Hepatocyte (in vitro differentiated cells): ENCODE results near the gene SEC14L6. TPM values are rescaled to one million over a fixed set of nuclear protein-coding genes. Genes with fewer than 3 reads are reported as not detected.

ENCODE experiments used
- DNase-seq: peaks from one replicate; pipeline ENCODE4 v3.0.0-alpha.2; 2016; ENCODE audit warnings: low spot score
- H2AFZ ChIP-seq: fragments of 200-600 bp; sonication (generic); 2 replicates; pipeline ENCODE4 v1.6.0; 2016; ENCODE audit warnings: antibody characterized with exemption, mild to moderate bottlenecking
- H3K27ac ChIP-seq: fragments of 200-600 bp; sonication (generic); 2 replicates; pipeline ENCODE4 v1.5.1; 2016; ENCODE audit warnings: mild to moderate bottlenecking
- H3K27me3 ChIP-seq: fragments of 200-600 bp; sonication (generic); 2 replicates; pipeline ENCODE4 v1.6.1; 2016
- H3K36me3 ChIP-seq: fragments of 200-600 bp; sonication (generic); replicated peaks from 2 replicates; pipeline ENCODE4 v1.5.1; 2016; ENCODE audit warnings: low read depth; ENCODE audit not compliant: insufficient read depth
- H3K4me1 ChIP-seq: fragments of 200-600 bp; sonication (generic); 2 replicates; pipeline ENCODE4 v1.5.1; 2016; ENCODE audit warnings: mild to moderate bottlenecking, moderate library complexity; ENCODE audit not compliant: insufficient read depth
- H3K4me2 ChIP-seq: fragments of 200-600 bp; sonication (generic); 2 replicates; pipeline ENCODE4 v1.6.0; 2016
- H3K4me3 ChIP-seq: fragments of 200-600 bp; sonication (generic); 2 replicates; pipeline ENCODE4 v1.5.1; 2016; ENCODE audit warnings: mild to moderate bottlenecking
- H3K79me2 ChIP-seq: fragments of 200-600 bp; sonication (generic); 2 replicates; pipeline ENCODE4 v1.6.0; 2017; ENCODE audit warnings: mild to moderate bottlenecking
- H3K9me2 ChIP-seq: fragments of 200-600 bp; sonication (generic); replicated peaks from 2 replicates; pipeline ENCODE4 v1.6.0; 2017; ENCODE audit warnings: mild to moderate bottlenecking; ENCODE audit not compliant: insufficient read depth
- H3K9me3 ChIP-seq: fragments of 200-600 bp; sonication (generic); 2 replicates; pipeline ENCODE4 v1.5.1; 2016; ENCODE audit warnings: low read depth, mild to moderate bottlenecking
- H4K20me1 ChIP-seq: fragments of 200-600 bp; sonication (generic); 2 replicates; pipeline ENCODE4 v1.6.0; 2016; ENCODE audit warnings: mild to moderate bottlenecking; ENCODE audit not compliant: insufficient read depth, poor library complexity, severe bottlenecking
- CTCF ChIP-seq: fragments of 200-600 bp; sonication (generic); IDR thresholded peaks from 2 replicates; pipeline ENCODE4 v1.5.1; 2016; ENCODE audit warnings: antibody characterized with exemption, mild to moderate bottlenecking; ENCODE audit not compliant: poor library complexity
- EZH2 ChIP-seq: fragments of 200-600 bp; sonication (generic); IDR thresholded peaks from 2 replicates; pipeline ENCODE4 v1.6.1; 2016; ENCODE audit warnings: antibody characterized with exemption, mild to moderate bottlenecking, borderline replicate concordance
- EZH2phosphoT487 ChIP-seq: fragments of 200-600 bp; sonication (generic); IDR thresholded peaks from one replicate; pipeline ENCODE4 v1.6.1; 2018; ENCODE audit warnings: antibody characterized with exemption, mild to moderate bottlenecking, low read depth, moderate library complexity; ENCODE audit not compliant: unreplicated experiment, severe bottlenecking
- WGBS: methylation state at CpG from one replicate; pipeline ENCODE4 v1.1.6; 2016; ENCODE audit warnings: low lambda C conversion rate; ENCODE audit errors: missing lambda C conversion rate; 5-methylcytosine and 5-hydroxymethylcytosine counted together
- polyA plus RNA-seq: library from polyadenylated mRNA; unstranded; fragments of >200 nt; fragmentation: Nextera tagmentation; extraction: Ambion mirVana; gene quantifications from 2 replicates; pipeline ENCODE4 v1.2.1, GENCODE V29; 2016
- total RNA-seq: library from RNA; depleted of rRNA; stranded (reverse); fragments of >200 nt; gene quantifications from 2 replicates; pipeline ENCODE4 v1.2.3, GENCODE V29; 2014

SEC14L6 gene
- total and polyA plus RNA-seq, 2 experiments from 2014 or later = 0.07 TPM; not detected in 1

- DNase-seq = no peak
- no peak overlapping the region for H3K4me2 ChIP-seq
- WGBS = 81% methylated on average over 4 of the region's 4 CpGs
- H3K4me1 ChIP-seq = no peaks in the 10 kb centered on the region
- no peak overlapping the region for H3K27ac ChIP-seq
- H3K9me2 ChIP-seq = no peaks in the 10 kb centered on the region
- no peak overlapping the region for H3K4me3 ChIP-seq
- no peak overlapping the region for H2AFZ ChIP-seq
- H4K20me1 ChIP-seq = no peaks in the 10 kb centered on the region
- H3K36me3 ChIP-seq = no peaks in the 10 kb centered on the region
- peaks cover 6% of the 10 kb centered on the region for H3K27me3 ChIP-seq
- no peaks in the 10 kb centered on the region for H3K79me2 ChIP-seq
- TF ChIP-seq CTCF (no peak), EZH2 (no peak), EZH2phosphoT487 (no peak)
- H3K9me3 ChIP-seq = no peaks in the 10 kb centered on the region
Measured at GRCh38 chr22:30472994-30473720, 73.4 kb downstream of the SEC14L6 start.

Other genes with a start within 250 kb of the SEC14L6 start
- 15.7 and 23.4 TPM in 2 replicates for gene TBC1D10A, start 219.8 kb downstream of the SEC14L6 start, total RNA-seq
- 38.7 and 39.9 TPM in 2 replicates for gene TBC1D10A, start 219.8 kb downstream of the SEC14L6 start, polyA plus RNA-seq
- 45.8 and 48.6 TPM in 2 replicates for gene SF3A1, start 189.8 kb downstream of the SEC14L6 start, total RNA-seq
- 82.5 and 84.6 TPM in 2 replicates for gene SF3A1, start 189.8 kb downstream of the SEC14L6 start, polyA plus RNA-seq
- 4.1 and 5.3 TPM in 2 replicates for gene CCDC157, start 189.7 kb downstream of the SEC14L6 start, total RNA-seq
- 5.4 TPM in 2 replicates for gene CCDC157, start 189.7 kb downstream of the SEC14L6 start, polyA plus RNA-seq
- 12.6 and 18.1 TPM in 2 replicates for gene RNF215, start 159.3 kb downstream of the SEC14L6 start, total RNA-seq
- gene RNF215, start 159.3 kb downstream of the SEC14L6 start, polyA plus RNA-seq = 7.2 and 10.4 TPM in 2 replicates
- gene SEC14L2, start 149.7 kb downstream of the SEC14L6 start, total RNA-seq = 3.9 and 9.9 TPM in 2 replicates
- gene SEC14L2, start 149.7 kb downstream of the SEC14L6 start, polyA plus RNA-seq = 9.0 and 10.9 TPM in 2 replicates
- gene MTFP1, start 121.0 kb downstream of the SEC14L6 start, total RNA-seq = 10.3 and 16.3 TPM in 2 replicates
- gene MTFP1, start 121.0 kb downstream of the SEC14L6 start, polyA plus RNA-seq = 22.3 and 24.3 TPM in 2 replicates
- gene SEC14L3, start 74.7 kb downstream of the SEC14L6 start, total RNA-seq = not detected in 2 replicates
- not detected in 2 replicates for gene SEC14L3, start 74.7 kb downstream of the SEC14L6 start, polyA plus RNA-seq
- not detected in 2 replicates for gene SEC14L4, start 41.0 kb downstream of the SEC14L6 start, total RNA-seq
- not detected in 2 replicates for gene SEC14L4, start 41.0 kb downstream of the SEC14L6 start, polyA plus RNA-seq
- gene GAL3ST1, start 27.9 kb upstream of the SEC14L6 start, total RNA-seq = 11.4 and 13.0 TPM in 2 replicates
- gene GAL3ST1, start 27.9 kb upstream of the SEC14L6 start, polyA plus RNA-seq = 17.1 and 25.5 TPM in 2 replicates
- gene PES1, start 45.2 kb upstream of the SEC14L6 start, total RNA-seq = 42.4 and 45.8 TPM in 2 replicates
- gene PES1, start 45.2 kb upstream of the SEC14L6 start, polyA plus RNA-seq = 54.7 and 59.5 TPM in 2 replicates
- gene TCN2, start 60.4 kb upstream of the SEC14L6 start, total RNA-seq = 26.2 and 28.8 TPM in 2 replicates
- 35.5 and 39.3 TPM in 2 replicates for gene TCN2, start 60.4 kb upstream of the SEC14L6 start, polyA plus RNA-seq
- gene SLC35E4, start 89.0 kb upstream of the SEC14L6 start, total RNA-seq = 1.4 and 3.1 TPM in 2 replicates
- 5.5 and 5.8 TPM in 2 replicates for gene SLC35E4, start 89.0 kb upstream of the SEC14L6 start, polyA plus RNA-seq
- 7.7 and 10.4 TPM in 2 replicates for gene DUSP18, start 121.1 kb upstream of the SEC14L6 start, total RNA-seq
- 7.9 and 11.2 TPM in 2 replicates for gene DUSP18, start 121.1 kb upstream of the SEC14L6 start, polyA plus RNA-seq
- gene OSBP2, start 148.1 kb upstream of the SEC14L6 start, total RNA-seq = 18.8 and 23.0 TPM in 2 replicates
- 22.4 and 25.5 TPM in 2 replicates for gene OSBP2, start 148.1 kb upstream of the SEC14L6 start, polyA plus RNA-seq